HFFc6 (cell line): ENCODE results near the gene AURKA. TPM values are rescaled to one million over a fixed set of nuclear protein-coding genes. Genes with fewer than 3 reads are reported as not detected.

Experiments
- DNase-seq: peaks from one replicate; pipeline ENCODE4 v3.0.0-alpha.2; 2018
- H3K27ac Mint-ChIP-seq: 2 replicates; pipeline ENCODE4 v1.8.0; 2020; ENCODE audit warnings: mild to moderate bottlenecking, mixed read lengths
- H3K27me3 Mint-ChIP-seq: 2 replicates; pipeline ENCODE4 v1.8.0; 2021; ENCODE audit warnings: mild to moderate bottlenecking, moderate library complexity, mixed read lengths; ENCODE audit not compliant: insufficient read depth
- H3K36me3 Mint-ChIP-seq: 2 replicates; pipeline ENCODE4 v1.8.0; 2021; ENCODE audit warnings: low read depth, mixed read lengths
- H3K4me1 Mint-ChIP-seq: 2 replicates; pipeline ENCODE4 v1.8.0; 2020; ENCODE audit warnings: low read depth, mixed read lengths
- H3K4me3 Mint-ChIP-seq: 2 replicates; pipeline ENCODE4 v1.8.0; 2020; ENCODE audit warnings: mild to moderate bottlenecking, moderate library complexity, mixed read lengths
- H3K9me3 Mint-ChIP-seq: 2 replicates; pipeline ENCODE4 v1.8.0; 2020; ENCODE audit warnings: mild to moderate bottlenecking, mixed read lengths
- total RNA-seq, 6 experiments: library from RNA; stranded (reverse); fragmentation: NEBNext Ultra II Directional; extraction: Animal tissue kit (Norgen Biotek cat#: 25700); gene quantifications; 2 replicates in 1 of 6; 3 replicates in 5 of 6; pipeline ENCODE4 v1.2.3, GENCODE V29; 2021
- TF ChIP-seq, protein P1 (sequence below): fragments of 200-600 bp; sonication (generic); IDR thresholded peaks from 2 replicates; pipeline ENCODE4 v1.5.0; 2021; ENCODE audit warnings: antibody characterized with exemption, mild to moderate bottlenecking

Gene AURKA
- total RNA-seq, 6 experiments from 2014 or later = 37.2 to 82.0 (median 77.1) TPM

DNA sequence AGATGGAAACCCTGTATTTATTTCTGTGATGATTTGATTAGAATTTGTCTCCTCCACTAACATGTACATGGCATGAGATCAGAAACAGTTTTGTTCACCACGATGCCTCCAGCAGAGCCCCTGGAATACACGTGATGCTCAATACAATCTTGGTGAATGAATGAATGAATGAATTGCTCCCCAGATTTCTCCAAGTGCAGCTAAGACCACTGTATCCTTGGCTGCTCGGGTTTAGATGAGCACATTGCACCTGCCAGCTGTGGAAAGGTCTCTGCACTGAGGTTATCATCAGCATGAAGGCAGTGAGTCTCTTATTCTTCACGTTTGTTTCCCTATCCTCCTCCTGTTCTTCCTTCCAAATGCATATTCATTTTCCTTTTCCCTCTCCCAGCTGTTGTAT is 37.9 kb upstream of the AURKA start:
- Mint-ChIP-seq H3K4me1 (peaks cover 67% of the 10 kb centered on the region), H3K36me3 (no peaks in the 10 kb centered on the region), H3K9me3 (no peaks in the 10 kb centered on the region), H3K27ac (peak overlapping the region; percentile 97), H3K27me3 (no peaks in the 10 kb centered on the region), H3K4me3 (peak overlapping the region; percentile 70)
- TF ChIP-seq, protein P1, sequence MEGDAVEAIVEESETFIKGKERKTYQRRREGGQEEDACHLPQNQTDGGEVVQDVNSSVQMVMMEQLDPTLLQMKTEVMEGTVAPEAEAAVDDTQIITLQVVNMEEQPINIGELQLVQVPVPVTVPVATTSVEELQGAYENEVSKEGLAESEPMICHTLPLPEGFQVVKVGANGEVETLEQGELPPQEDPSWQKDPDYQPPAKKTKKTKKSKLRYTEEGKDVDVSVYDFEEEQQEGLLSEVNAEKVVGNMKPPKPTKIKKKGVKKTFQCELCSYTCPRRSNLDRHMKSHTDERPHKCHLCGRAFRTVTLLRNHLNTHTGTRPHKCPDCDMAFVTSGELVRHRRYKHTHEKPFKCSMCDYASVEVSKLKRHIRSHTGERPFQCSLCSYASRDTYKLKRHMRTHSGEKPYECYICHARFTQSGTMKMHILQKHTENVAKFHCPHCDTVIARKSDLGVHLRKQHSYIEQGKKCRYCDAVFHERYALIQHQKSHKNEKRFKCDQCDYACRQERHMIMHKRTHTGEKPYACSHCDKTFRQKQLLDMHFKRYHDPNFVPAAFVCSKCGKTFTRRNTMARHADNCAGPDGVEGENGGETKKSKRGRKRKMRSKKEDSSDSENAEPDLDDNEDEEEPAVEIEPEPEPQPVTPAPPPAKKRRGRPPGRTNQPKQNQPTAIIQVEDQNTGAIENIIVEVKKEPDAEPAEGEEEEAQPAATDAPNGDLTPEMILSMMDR = no peak
- no peak for DNase-seq

GRCh38 chr20:56429502-56429901 is 37.5 kb upstream of the AURKA start:
- peak overlapping the region; percentile 97 for H3K27ac Mint-ChIP-seq
- peak overlapping the region; percentile 70 for H3K4me3 Mint-ChIP-seq
- DNase-seq = peak; percentile 87
- H3K27me3 Mint-ChIP-seq = no peaks in the 10 kb centered on the region
- H3K9me3 Mint-ChIP-seq = no peaks in the 10 kb centered on the region
- no peaks in the 10 kb centered on the region for H3K36me3 Mint-ChIP-seq
- peaks cover 68% of the 10 kb centered on the region for H3K4me1 Mint-ChIP-seq
- TF ChIP-seq, protein P1 = no peak

GRCh38 chr20:56428881-56429280 is 36.9 kb upstream of the AURKA start:
- H3K4me1 Mint-ChIP-seq = peaks cover 68% of the 10 kb centered on the region
- peak overlapping the region; percentile 70 for H3K4me3 Mint-ChIP-seq
- H3K27me3 Mint-ChIP-seq = no peaks in the 10 kb centered on the region
- TF ChIP-seq, protein P1 = no peak
- H3K36me3 Mint-ChIP-seq = no peaks in the 10 kb centered on the region
- no peak for DNase-seq
- H3K27ac Mint-ChIP-seq = peak overlapping the region; percentile 97
- H3K9me3 Mint-ChIP-seq = no peaks in the 10 kb centered on the region

DNA sequence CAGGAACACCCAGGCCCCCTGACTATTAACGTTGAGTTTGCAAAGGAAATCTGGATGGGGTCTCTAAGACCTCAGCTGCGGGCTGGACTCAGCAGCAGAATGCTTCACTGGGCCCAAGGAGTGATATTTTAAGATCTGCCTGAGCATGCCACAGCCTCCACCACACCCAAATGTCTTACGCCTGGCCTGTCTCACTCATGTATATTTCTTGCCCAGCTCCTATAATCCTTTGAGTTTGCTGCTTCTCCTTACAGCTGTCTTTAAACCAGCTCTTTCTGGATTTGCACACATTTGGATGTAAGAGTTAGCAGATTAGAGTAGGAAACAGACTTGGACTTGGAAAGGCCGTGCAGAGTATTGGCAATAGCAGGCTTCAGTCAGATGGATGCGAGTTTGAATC is 36.4 kb upstream of the AURKA start:
- no peaks in the 10 kb centered on the region for H3K27me3 Mint-ChIP-seq
- peak overlapping the region; percentile 97 for H3K27ac Mint-ChIP-seq
- TF ChIP-seq, protein P1 = no peak

DNA sequence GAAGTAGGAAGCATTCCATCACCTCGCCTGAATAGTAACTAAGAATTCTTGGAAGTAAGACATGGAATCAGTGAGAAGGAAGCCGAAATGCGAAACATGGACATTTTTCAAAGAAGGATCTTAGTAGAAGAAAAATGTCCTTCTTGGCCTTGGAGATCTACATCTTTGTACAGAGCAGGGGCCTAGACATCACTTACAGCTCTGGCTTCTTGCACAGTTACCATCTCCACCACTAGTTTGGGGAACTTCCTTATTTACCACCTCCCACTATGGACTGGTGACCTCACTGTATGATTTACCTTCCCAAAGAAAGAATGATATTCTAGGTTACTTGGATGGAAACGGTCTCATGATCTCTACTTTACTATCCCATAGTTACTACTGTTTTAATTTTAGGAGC is 35.8 kb upstream of the AURKA start:
- H3K36me3 Mint-ChIP-seq = no peaks in the 10 kb centered on the region
- peaks cover 66% of the 10 kb centered on the region for H3K4me1 Mint-ChIP-seq
- H3K27ac Mint-ChIP-seq = peak overlapping the region; percentile 97
- no peaks in the 10 kb centered on the region for H3K27me3 Mint-ChIP-seq
- TF ChIP-seq, protein P1 = no peak
- no peaks in the 10 kb centered on the region for H3K9me3 Mint-ChIP-seq
- H3K4me3 Mint-ChIP-seq = no peak overlapping the region
- no peak for DNase-seq

More for the DNA sequence above, 36.4 kb upstream of the AURKA start:
- Mint-ChIP-seq H3K9me3 (no peaks in the 10 kb centered on the region), H3K4me3 (no peak overlapping the region), H3K36me3 (no peaks in the 10 kb centered on the region), H3K4me1 (peaks cover 67% of the 10 kb centered on the region)
- no peak for DNase-seq

- no peaks in the 10 kb centered on the region for H3K36me3 Mint-ChIP-seq
These were observed 34.9 kb upstream of the AURKA start for GRCh38 chr20:56426926-56427325.

More at GRCh38 chr20:56426926-56427325, 34.9 kb upstream of the AURKA start:
- Mint-ChIP-seq H3K4me1 (peaks cover 72% of the 10 kb centered on the region), H3K9me3 (no peaks in the 10 kb centered on the region), H3K27ac (no peak overlapping the region), H3K27me3 (no peaks in the 10 kb centered on the region), H3K4me3 (no peak overlapping the region)
- no peak for DNase-seq
- TF ChIP-seq, protein P1 = no peak
